Measurements from ENCODE around the gene AMBP.

DNA sequence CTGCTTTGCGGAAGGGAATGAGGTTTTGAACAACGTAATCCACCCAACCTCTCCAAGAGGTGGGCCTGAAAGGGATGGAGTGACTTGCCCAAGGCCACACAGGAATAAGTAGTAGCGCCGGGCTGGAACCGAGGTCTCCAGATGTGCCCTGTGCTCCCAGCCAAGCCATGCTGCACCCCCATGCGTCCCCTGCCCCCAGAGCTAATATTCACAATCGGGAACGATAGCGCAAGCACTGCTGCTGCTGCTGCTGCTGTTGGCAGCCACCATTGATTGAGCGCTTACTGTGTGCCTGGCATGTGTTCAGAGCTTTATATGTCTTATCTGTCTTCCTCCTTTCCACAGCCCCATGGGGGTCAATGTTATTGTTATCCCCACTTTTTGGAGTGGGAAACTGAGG, 43.9 kb downstream of the AMBP start:
- TF ChIP-seq, protein P1, sequence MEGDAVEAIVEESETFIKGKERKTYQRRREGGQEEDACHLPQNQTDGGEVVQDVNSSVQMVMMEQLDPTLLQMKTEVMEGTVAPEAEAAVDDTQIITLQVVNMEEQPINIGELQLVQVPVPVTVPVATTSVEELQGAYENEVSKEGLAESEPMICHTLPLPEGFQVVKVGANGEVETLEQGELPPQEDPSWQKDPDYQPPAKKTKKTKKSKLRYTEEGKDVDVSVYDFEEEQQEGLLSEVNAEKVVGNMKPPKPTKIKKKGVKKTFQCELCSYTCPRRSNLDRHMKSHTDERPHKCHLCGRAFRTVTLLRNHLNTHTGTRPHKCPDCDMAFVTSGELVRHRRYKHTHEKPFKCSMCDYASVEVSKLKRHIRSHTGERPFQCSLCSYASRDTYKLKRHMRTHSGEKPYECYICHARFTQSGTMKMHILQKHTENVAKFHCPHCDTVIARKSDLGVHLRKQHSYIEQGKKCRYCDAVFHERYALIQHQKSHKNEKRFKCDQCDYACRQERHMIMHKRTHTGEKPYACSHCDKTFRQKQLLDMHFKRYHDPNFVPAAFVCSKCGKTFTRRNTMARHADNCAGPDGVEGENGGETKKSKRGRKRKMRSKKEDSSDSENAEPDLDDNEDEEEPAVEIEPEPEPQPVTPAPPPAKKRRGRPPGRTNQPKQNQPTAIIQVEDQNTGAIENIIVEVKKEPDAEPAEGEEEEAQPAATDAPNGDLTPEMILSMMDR (IDR thresholded peaks at IDR 0.05), result no peak
- TF ChIP-seq EZH2phosphoT487 (IDR thresholded peaks at IDR 0.05), result no peak
- TF ChIP-seq EZH2 (IDR thresholded peaks at IDR 0.05), result no peak

All from neural progenitor cell (in vitro differentiated cells).